Activated CD4-positive, alpha-beta T cell treated with anti-CD3 and anti-CD28 coated beads, Interleukin-2, Interleukin-4, amounts not matched to agents 100 ng/mL and 50 ng/mL, durations not matched to agents 16 hours and 8 hours (primary cell): ENCODE measurements around the gene NOP16.

Source experiments
- DNase-seq: peaks from one replicate; pipeline ENCODE4 v3.0.0-alpha.2; 2020; ENCODE audit warnings: low spot score

NOP16 gene

DNA sequence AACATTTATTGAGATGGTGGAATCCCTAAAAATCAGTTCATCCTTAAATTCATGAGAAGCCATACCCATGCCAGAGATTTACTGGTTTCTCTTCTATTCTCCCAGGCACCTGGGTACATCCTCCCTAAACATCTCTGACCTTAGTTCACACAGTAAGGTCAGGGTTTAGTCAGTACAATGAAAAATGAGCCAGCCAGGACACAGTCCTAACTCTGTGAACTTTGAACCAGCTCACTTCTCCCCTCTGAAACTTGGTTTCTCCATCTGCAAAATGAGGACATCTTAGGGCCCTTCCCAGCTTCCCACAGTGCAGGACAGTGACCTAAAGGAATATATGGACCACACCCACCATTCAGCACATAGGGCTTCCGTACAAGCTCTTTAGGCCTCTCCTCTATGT, 1.9 kb downstream of the NOP16 start:
- no peak for DNase-seq

DNA sequence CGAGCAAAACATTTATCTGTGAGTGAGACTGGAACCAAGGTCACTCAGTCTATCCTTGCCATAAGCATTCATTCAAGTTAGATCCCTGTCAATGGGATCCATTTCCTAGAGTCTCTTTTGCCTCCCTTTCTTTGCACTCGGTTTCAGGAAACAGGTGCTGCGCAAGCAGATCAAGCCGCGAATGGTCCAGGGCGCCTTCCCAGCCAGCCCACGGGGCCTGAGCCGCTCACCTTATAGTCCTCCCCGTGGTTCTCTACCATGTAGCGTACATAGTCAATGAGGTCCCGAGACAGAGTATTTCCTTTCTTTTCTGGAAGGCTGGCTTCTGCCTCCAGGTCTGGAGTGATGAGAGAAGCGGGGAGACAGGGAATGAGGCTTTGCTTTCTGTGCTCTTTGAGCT, 3.4 kb downstream of the NOP16 start:
- DNase-seq = no peak

DNA sequence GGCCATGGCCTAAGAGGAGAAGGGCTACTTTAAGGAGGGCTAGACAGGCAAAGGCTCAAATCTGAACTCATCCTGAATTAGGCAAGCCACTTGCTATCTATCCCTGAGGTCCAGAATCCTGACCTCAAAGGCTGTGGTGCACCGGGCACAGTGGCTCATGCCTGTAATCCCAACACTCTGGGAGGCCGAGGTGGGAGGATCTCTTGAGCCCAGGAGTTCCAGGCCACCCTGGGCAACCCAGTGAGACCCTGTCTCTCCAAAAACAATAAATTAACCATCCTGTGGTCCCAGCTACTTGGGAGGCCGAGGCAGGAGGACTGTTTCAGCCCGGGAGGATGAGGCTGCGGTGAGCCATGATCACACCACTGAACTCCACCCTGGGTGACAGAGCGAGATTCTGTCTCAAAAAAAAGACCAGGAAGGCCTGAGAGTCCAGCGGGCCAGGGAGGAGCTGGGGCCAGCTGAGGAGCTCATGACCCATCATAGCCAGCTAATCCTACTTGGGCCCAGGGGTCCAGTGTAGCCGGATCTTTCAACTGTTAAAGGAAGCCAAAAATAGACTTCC, 4.0 kb downstream of the NOP16 start:
- no peak for DNase-seq

DNA sequence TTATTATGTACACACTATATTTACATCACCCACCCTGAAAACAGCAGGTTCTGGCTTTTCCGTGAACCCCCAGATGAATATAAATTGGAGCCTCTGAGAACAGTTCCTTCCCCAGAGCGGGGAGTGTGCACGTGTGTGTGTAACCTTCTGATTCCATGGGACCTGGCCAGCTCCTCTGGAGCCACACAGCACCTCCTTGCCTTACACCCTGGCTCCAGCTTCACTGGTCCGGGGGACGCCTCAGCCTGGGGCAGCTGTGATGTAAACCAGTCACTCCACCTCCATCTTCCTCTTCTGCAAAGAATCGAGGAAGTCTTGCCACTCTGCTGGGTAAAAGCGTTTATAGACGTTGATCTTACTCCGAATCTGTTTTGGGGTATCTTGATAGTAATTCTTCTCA, 4.4 kb downstream of the NOP16 start:
- no peak for DNase-seq

DNA sequence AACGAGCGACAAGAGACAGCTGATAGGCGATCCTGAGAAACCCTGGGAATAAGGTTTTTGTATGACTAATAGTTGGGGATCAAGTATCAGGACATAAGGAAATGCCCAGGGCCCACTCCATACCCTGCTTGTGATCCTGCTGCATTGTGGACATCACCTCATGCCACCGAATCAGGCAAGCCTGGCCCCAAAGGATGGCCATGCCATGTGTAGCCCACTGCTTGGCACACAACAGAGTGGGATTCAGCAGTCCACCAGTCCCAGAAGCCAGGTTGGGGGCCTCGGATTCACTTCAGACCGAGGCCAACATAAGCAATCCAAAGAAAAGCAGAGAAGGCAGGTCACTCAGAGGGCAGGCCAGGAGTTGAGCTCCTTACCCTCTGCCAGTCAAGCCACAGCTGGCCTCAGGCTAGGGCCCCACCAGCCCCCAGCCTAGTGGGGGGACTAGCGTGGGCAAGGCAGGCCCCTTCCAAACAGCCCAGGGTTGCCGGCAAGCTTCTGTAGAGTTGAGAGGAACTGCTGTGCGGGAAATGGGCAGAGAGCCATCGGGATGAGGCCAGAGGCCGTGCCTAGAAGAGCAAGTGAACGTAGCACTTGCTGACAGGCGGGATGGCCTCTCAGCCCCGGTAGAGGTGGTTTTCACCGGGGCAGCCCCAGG, 5.0 kb downstream of the NOP16 start:
- DNase-seq = no peak

DNA sequence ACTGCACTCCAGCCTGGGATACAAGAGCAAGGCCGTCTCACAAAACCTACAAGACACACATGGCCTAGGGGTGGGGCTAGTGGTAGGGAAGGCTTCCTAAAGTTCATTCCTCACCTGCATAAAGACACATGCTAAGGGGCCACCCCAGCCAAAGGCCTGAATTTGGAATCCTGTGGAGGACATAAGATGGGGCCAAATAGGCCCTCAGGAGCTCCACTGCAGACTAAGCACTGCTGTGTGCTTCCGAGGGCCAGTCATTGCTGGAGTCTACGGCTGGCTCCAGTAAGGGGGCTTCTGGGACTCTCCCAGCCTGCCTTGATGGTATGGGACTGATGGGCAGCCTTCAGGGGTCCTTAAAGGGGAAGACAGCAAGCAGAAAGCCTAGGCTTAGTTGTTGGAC, 5.7 kb downstream of the NOP16 start:
- no peak for DNase-seq

DNA sequence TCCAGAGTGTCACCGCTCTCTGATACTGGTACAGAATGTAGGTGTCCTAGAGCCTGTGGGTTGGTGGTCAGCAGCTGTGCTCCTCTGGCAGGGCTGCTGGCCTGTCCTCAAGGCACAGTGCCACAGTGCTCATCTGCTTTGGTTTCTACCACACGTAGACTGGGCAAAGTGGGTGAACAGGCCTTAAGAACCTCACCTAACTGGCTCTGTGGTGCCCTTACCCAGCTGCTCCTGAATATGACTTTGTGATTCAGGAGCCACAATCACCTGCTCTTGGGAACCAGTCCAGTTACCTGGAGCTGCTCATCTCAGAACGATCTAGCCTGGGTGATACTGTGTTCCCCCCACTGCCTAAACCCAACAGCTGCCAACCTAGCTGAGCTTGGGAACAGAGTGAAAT, 6.4 kb downstream of the NOP16 start:
- no peak for DNase-seq

DNA sequence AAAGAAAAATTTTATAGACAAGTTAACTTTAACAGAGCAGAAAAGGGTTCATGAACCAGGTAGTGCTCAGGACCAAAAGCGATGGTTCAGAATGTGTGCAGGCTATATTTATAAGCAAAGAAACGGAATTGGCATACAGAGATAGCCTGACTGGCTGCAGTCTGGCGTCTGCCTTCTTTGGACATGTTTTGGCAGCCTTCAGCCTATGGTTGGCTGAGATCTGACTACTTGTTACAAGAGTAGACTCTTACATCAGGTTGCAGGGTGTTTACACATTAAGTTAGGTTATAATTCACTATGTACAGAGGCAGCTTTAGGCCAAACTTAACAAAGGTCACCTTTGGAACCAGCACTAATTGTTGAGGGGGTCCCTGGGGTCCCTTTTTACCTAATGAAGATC, 7.0 kb downstream of the NOP16 start:
- no peak for DNase-seq

DNA sequence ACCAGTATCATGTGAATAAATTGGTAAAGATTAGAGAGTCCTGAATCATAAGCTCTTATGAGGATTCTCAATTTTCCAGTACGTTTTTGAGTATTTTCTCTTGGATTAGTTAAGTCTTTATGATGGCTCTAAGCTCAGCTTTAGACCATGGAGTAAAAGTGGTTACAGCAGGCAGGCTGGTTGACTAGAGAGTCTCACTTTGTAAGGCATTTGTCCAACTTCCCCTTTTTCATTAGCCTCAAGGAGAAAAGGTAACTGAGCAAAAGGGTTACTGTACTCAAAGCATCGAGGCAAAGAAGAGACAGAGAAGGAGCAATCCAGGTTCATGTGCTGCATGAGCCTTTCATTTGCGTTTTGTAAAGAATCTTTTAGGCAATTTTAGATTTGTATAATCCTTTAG, 8.5 kb downstream of the NOP16 start:
- DNase-seq = no peak

DNA sequence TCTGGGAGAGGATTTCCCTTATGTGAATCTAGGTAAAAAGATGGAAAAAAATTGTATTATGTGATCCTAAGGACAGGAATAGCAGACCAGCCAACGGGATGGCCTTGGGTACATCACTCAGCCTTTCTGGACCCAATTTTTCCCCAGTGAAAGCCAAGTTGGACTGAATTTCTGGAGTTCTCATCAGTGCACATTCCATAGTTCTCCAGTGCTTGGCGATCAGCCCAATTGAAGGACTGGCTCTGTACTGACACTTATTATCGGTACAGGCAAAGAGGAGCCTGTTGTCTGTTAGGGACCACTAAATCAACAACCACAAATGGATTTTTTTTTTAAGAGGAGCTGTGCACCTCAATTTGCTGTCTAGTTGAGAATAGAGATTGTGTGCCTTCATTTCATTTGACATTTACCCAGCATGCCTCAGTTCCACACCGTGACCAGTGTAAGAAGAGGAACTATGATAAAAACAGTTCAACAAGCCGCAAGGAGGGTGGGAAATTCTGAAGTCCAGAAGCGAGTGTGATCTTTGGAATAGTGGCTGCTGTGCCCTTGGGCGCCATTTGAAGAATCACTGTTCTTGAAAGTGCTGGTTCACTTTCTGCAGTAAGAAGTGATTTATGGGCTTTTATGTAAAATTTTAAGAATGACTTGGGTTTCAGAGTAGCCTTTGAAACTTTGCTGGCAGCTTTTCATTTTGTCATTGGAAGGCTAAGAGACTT, 15.1 kb downstream of the NOP16 start:
- DNase-seq = no peak

DNA sequence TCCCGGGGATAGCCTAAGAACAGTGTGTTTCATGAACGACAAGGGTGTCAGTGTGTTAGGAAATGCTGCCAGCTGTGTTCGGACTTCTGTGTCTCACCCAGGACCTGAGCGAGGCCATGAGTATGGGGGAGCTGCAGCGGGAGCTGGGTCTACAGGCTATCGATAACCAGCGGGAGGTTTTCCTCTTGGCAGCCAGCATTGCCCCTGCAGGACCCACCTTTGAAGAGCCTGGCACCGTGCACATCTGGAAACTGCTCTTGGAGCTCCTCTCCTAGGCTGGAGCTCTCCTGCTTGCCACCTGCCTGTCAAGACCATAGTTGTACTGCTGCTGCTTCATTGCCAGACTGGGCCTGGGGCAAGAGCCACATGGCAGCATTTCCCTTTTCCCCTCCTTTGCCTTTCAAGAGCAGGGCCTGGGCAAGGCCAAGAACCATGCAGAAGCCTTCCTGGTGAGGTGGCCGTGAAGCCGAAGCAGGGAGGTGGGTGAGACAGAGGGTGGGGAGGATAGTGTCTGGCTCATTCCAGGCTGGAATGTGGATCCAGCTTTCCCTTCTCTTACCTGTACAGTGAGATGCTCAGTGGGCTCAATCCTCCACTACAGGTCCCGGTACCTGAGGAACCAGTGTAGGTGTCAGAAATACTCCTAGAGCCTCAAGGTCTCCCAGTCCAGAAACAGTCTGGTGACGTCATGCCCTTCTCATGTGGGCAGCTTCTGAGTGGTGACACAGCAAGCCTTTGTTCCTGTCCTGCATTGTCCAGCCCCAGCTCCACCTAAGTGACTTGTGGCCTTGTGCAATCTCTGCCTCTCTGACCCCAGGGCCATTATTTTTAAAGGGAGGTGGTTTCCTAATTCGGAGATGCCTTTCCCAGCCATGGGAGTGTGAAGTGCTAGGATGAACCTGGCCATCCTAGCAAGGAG, 16.5 kb downstream of the NOP16 start:
- DNase-seq = no peak

DNA sequence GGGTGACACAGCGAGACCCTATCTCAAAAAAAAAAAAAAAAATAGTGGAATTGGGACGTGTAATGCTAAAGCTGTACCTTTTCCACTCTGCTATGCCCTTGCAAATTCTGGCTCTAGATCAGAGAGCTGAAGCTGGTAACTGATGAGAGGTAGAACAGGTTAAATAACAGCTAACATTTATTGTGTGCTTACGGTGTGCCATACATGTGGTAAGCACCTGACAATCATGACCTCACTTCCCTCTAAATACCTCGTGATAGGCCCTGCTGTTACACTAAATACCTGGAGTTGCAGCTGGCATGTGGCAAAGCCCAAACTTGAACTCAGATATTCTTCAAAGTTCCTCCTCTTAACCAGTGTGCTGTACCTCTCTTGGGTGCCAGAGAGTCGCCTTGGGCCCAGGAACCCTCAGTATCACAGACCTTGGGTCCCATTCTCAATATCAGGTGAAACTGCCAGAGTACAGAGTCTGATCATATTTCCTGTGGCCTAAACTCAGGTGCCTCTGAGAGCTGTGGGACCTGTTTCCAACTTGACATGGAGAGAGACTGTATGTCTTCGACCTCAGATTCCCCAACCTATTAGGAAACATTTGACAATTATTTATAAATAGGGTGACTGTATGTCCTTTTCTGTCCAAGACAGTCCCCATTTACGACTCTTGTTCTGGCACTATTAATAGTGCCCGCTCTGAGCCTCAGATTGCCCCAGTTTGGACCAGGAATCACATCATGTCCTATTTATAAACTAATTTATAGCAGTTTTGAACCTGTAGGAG, 18.3 kb downstream of the NOP16 start:
- no peak for DNase-seq

DNA sequence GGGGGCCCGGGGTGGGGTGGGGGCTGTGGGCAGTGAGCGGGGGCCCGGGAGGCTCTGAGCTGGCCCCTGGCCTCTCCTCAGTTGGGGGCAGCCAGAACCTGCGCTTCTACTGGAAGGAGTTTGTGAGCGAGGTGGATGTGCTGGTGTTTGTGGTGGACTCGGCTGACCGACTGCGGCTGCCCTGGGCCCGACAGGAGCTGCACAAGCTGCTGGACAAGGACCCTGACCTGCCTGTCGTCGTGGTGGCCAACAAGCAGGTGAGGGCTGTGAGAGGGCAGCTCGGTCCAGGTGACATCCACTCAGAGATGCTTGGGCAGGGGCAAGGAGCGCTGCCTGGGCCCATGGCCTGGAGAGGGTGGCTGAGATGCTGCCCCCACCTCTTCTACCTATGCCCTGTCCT, 19.7 kb downstream of the NOP16 start:
- DNase-seq = no peak

DNA sequence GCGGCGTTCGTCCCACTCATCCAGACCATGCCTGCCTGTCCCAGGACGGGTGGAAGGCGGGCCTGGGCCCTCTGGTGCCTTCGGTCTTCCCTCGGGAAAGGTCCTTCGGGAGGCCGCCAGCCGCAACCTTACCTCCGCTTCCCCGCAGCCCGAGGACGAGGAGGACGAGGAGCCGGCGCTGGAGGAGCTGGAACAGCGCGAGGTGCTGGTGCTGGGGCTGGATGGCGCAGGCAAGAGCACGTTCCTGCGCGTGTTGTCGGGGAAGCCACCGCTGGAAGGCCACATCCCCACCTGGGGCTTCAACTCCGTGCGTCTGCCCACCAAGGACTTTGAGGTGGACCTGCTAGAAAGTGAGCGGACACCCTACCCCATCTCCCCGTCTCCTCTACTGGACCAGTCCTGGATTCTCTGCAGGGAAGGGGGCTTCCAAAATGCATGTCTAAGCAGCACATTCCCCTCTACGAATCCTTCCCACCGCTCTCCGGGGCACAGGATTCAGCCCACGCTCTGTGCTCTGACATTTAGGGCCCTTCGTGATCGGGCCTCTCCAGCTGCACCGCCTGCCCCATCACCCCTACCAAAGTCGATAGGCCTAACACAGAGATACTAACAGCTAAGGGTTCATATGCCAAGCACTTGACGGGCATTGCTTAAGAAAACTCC, 22.0 kb downstream of the NOP16 start:
- no peak for DNase-seq

DNA sequence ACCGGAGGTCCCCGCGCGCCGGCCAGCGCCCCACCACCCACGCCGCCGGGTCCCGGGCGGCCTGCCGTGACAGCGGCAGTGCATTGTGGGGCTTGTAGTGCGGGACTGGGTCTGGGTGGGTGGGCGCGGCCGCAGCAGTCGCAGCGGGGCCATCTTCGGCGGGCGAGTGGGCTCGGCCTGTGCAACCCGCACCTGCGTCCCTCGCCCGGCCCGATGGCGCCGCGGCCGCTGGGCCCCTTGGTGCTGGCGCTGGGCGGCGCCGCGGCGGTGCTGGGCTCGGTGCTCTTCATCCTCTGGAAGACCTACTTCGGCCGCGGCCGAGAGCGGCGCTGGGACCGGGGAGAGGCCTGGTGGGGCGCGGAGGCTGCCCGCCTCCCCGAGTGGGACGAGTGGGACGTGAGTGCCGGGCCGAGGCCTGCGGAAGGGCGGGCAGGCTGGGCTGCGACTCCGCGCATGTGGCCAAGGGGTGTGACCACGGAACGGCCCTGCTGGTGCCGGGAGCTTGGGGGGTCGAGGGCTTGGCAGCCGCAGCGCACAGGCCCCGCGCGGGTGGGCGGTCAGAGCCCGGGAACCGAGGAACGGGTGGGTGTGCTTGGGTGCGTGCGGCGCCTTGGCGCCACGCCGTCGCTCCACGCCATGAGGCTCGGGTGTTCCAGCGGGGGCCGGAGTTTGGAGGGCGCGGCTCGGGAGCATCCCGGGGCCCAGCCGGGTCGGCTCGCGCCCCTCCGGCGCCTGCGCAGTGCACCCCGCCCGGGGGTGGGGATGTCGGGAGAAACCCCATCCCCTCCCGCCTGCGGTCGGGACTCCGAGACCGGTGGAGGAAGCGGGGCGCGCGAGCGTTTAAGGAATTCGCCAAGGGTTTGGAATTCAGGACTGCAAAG, 22.8 kb downstream of the NOP16 start, which contains the start of gene ARL10:
TSS of gene ARL10 (plus strand) at position 137 of the 881 bp plus-strand sequence. CDS start at position 214, 77 bp downstream.
- DNase-seq = peak; percentile 49

DNA sequence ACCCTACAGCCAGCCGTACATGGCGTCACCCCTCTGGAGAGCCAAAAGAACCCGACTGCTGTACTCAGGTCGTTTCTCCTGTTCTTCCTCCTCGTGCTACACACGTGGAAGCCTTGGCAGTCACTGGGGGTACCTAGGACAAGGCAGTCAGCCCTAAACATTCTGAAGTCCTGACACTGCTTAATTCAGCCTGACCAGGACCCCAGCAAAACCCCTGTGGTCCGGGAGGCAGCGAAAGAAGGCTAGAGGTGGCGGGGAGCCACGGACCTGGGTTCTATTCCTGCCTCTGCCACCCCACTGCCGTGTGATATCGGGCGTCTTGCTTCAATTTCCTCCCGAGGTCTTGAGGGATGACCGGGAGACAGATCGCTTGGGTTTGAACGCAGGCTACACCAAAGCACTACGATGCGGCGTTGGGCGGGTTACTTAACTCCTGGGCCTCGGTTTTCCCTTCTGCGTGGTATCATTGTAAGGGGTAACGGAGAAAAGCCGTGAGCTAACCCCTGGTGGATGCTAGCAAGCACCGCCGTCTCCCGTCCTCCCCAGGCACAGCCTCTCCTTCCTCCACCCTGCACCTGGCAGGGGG, 23.5 kb downstream of the NOP16 start:
- no peak for DNase-seq

DNA sequence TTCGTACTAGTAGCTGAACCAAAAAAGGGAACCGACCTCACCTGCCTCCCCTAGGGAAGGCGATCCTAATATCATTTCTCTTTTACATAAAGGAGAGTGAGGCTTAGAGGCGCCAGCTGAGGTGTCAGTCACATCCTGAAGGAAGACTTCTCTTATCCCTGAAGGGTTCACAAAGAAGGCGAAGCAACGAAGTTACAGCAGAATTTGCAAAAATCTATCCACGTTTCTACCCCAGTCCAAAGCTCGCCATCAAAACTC, 26.2 kb downstream of the NOP16 start:
- DNase-seq = no peak

DNA sequence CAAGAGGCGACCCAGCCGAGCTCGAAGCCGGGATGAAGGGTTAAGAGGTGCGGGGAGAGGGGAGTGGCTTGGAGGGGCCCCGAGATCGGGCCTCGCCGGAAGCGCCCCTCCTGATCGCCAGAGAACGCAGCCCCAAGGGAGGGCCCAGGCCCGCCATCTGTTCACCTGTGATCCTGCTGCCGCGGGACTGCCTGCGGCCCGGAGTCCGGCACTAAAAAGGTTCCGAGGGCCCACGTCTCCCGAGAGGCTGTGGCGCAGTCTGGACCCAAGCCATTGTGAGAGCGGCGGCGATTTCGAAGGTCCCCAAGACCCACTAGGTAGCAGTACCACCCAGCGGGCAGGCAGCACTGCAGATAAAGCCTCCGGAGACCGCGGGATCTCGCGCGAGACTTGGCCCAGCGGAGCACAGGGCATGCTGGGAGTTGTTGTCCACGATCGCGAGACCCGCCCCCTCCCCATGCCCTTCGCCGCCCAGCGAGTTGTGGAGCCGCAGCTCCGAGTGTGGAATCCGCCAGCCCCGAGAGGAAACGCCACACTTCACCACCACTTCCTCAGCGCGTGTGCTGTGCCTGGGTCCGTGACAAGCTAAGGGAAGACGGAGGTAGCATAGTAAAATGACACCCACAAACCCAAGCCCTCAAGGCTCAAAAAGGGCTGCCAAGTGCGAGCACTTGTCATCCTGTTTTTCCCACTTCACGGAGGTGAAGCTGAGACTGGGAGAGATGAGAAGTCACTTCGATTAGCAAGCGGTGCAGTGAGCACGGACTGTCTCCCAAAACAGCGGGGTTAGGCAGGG, 26.8 kb downstream of the NOP16 start, which contains the start of gene KIAA1191:
TSS of gene KIAA1191 (minus strand) at position 328 of the 796 bp plus-strand sequence. CDS start 2,256 bp downstream, outside the sequence.
- peak; percentile 96 for DNase-seq

DNA sequence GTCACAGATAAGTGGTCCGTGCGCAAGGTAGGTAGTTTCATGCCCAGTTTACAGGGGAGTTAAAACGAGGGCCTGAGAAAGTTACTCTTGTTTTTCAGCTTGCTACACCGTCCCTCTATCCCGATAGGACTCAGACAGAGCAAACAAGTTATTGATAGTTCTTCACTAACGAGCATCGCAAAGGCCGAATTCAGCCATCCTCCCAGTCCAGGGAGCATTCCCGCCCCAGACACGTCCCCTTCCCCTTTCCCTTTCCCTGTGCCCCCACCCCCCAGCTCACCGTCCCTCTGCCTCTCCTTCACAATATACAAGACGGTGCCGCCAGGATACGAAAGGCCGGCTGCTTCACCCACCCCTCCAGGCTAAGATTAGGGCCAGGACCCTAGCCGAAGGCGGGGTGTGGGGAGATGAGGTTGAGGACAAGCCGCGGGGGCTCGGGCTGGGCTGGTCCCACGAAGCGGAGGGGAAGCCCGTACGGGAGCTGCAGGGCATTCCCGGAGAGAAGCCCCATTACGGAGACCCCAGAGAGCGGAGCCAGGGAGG, 27.4 kb downstream of the NOP16 start:
- DNase-seq = no peak
